ENCODE results near the gene BTBD2.

GRCh38 chr19:2014131-2014571, 1.4 kb downstream of the BTBD2 start:
- TF ChIP-seq CTCF (IDR thresholded peaks at IDR 0.05) (no peak), EZH2 (IDR thresholded peaks at IDR 0.05; ENCODE audit: borderline replicate concordance, insufficient read depth, low read depth, low read length, poor library complexity, severe bottlenecking) (no peak)

Data from B cell (primary cell).